HepG2 (cell line): ENCODE data around the gene ZSCAN31. TPM values are rescaled to one million over a fixed set of nuclear protein-coding genes. Genes with fewer than 3 reads are reported as not detected.

ENCODE experiments used
- BRD4 ChIP-seq: sonication (generic); formaldehyde crosslinking; IDR thresholded peaks from 2 replicates; pipeline ENCODE4 v1.4.0; 2020; ENCODE audit warnings: missing genetic modification reagents
- CBFB ChIP-seq: sonication (generic); formaldehyde crosslinking; IDR thresholded peaks from 2 replicates; pipeline ENCODE4 v1.4.0; 2020; ENCODE audit warnings: missing genetic modification reagents
- CBX2 ChIP-seq, 2 experiments: fragments of 200-600 bp in 1 of 2; sonication (generic); formaldehyde crosslinking in 1 of 2; IDR thresholded peaks; 2 replicates each; pipeline versions ENCODE4 v1.7.0 to v1.8.1; 2018 to 2022; ENCODE audit warnings: low read depth in 2 of 2, low read length in 1 of 2, mild to moderate bottlenecking in 1 of 2, missing genetic modification reagents in 1 of 2
- FOSL2 ChIP-seq: sonication (generic); formaldehyde crosslinking; IDR thresholded peaks from 2 replicates; pipeline ENCODE4 v1.4.0; 2020; ENCODE audit warnings: missing genetic modification reagents
- FOXK1 ChIP-seq: sonication (generic); formaldehyde crosslinking; IDR thresholded peaks from 2 replicates; pipeline ENCODE4 v1.4.0; 2020; ENCODE audit warnings: low read depth, missing genetic modification reagents, borderline replicate concordance
- HES4 ChIP-seq: sonication (generic); formaldehyde crosslinking; IDR thresholded peaks from 2 replicates; pipeline ENCODE4 v1.9.0; 2021; ENCODE audit warnings: mild to moderate bottlenecking, missing genetic modification reagents, borderline replicate concordance
- HNRNPL ChIP-seq: fragments of 200-400 bp; formaldehyde crosslinking; IDR thresholded peaks from 2 replicates; pipeline ENCODE4 v1.6.1; 2017; ENCODE audit warnings: mild to moderate bottlenecking, low read depth, low read length
- KMT2A ChIP-seq: sonication (generic); formaldehyde crosslinking; IDR thresholded peaks from 2 replicates; pipeline ENCODE4 v1.4.0; 2020; ENCODE audit warnings: missing genetic modification reagents
- PAX8 ChIP-seq: sonication (generic); formaldehyde crosslinking; IDR thresholded peaks from 2 replicates; pipeline ENCODE4 v1.8.0; 2022; ENCODE audit warnings: mild to moderate bottlenecking, missing genetic modification reagents, borderline replicate concordance
- RELA ChIP-seq: sonication (generic); formaldehyde crosslinking; IDR thresholded peaks from 2 replicates; pipeline ENCODE4 v1.4.0; 2020; ENCODE audit warnings: missing genetic modification reagents
- SIX1 ChIP-seq: sonication (generic); formaldehyde crosslinking; IDR thresholded peaks from 2 replicates; pipeline ENCODE4 v1.4.0; 2020; ENCODE audit warnings: missing genetic modification reagents, borderline replicate concordance
- SP4 ChIP-seq: sonication (generic); formaldehyde crosslinking; IDR thresholded peaks from 2 replicates; pipeline ENCODE4 v1.8.1; 2023; ENCODE audit warnings: mild to moderate bottlenecking, missing genetic modification reagents
- TEAD2 ChIP-seq: sonication (generic); formaldehyde crosslinking; IDR thresholded peaks from 2 replicates; pipeline ENCODE4 v1.9.0; 2021; ENCODE audit warnings: missing genetic modification reagents
- WIZ ChIP-seq: sonication (generic); formaldehyde crosslinking; IDR thresholded peaks from 2 replicates; pipeline ENCODE4 v1.5.1; 2020; ENCODE audit warnings: mild to moderate bottlenecking, missing genetic modification reagents
- ZFP90 ChIP-seq: sonication (generic); formaldehyde crosslinking; IDR thresholded peaks from 2 replicates; pipeline ENCODE4 v1.8.0; 2022; ENCODE audit warnings: missing genetic modification reagents, mild to moderate bottlenecking, inconsistent platforms, borderline replicate concordance
- ZMYM3 ChIP-seq: sonication (generic); formaldehyde crosslinking; IDR thresholded peaks from 2 replicates; pipeline ENCODE4 v1.5.1; 2020; ENCODE audit warnings: mild to moderate bottlenecking, missing genetic modification reagents
- ZNF329 ChIP-seq: sonication (generic); formaldehyde crosslinking; IDR thresholded peaks from 2 replicates; pipeline ENCODE4 v1.9.0; 2021; ENCODE audit warnings: low read depth, mild to moderate bottlenecking, missing genetic modification reagents
- ZNF460 ChIP-seq: sonication (generic); formaldehyde crosslinking; IDR thresholded peaks from 2 replicates; pipeline ENCODE4 v1.5.1; 2020; ENCODE audit warnings: missing genetic modification reagents, mild to moderate bottlenecking, borderline replicate concordance
- ZNF7 ChIP-seq: IDR thresholded peaks from 2 replicates; pipeline ENCODE4 v1.6.1; 2016; ENCODE audit warnings: missing biosample characterization, missing genetic modification reagents
- ZNF749 ChIP-seq: sonication (generic); formaldehyde crosslinking; IDR thresholded peaks from 2 replicates; pipeline ENCODE4 v1.8.0; 2022; ENCODE audit warnings: mild to moderate bottlenecking, missing genetic modification reagents, moderate library complexity, borderline replicate concordance
- ZNF776 ChIP-seq: sonication (generic); formaldehyde crosslinking; IDR thresholded peaks from 2 replicates; pipeline ENCODE4 v1.4.0; 2020; ENCODE audit warnings: mild to moderate bottlenecking, missing genetic modification reagents
- ZSCAN31 ChIP-seq: sonication (generic); formaldehyde crosslinking; IDR thresholded peaks from 2 replicates; pipeline ENCODE4 v1.5.0; 2020; ENCODE audit warnings: low read depth, mild to moderate bottlenecking, missing genetic modification reagents
- polyA plus RNA-seq, 8 experiments: library from polyadenylated mRNA; depleted of rRNA in 3 of 8; stranded (reverse) in 7 of 8; unstranded in 1 of 8; fragments of >200 nt; fragmentation: Illumina TruSeq in 4 of 8; extraction: Trizol in 4 of 8; gene quantifications; 2 replicates each; pipeline versions ENCODE4 v1.2.1 to v1.2.3, GENCODE V29; 2011 to 2016; ENCODE audit warnings: low read depth in 4 of 8, missing spikeins in 1 of 8, mixed read lengths in 1 of 8; ENCODE audit not compliant: insufficient read depth in 1 of 8
- total RNA-seq, 5 experiments: library from RNA; depleted of rRNA; stranded (reverse); fragments of >200 nt; fragmentation: Illumina TruSeq; extraction: Trizol; gene quantifications; 2 replicates each; pipeline ENCODE4 v1.2.3, GENCODE V29; 2016; ENCODE audit warnings: low read depth in 1 of 5
- TF ChIP-seq, protein P1 (sequence below): IDR thresholded peaks from 2 replicates; pipeline ENCODE4 v1.6.1; 2016; ENCODE audit warnings: missing compliant biosample characterization, missing genetic modification reagents, borderline replicate concordance
- TF ChIP-seq, protein P2 (sequence below): sonication (generic); formaldehyde crosslinking; IDR thresholded peaks from 2 replicates; pipeline ENCODE4 v1.4.0; 2020; ENCODE audit warnings: mild to moderate bottlenecking, missing genetic modification reagents, borderline replicate concordance

ZSCAN31 gene
- total and polyA plus RNA-seq, 2 of the 13 experiments (the other 11 are each of a cell fraction or from before 2014, with no cell fraction given), result 5.3 to 6.2 TPM

- TF ChIP-seq CBX2 (IDR thresholded peaks at IDR 0.05; ENCODE audit: low read depth, low read length), result no peak
- no peak for TF ChIP-seq CBX2 (CRISPR knock-in tag; IDR thresholded peaks at IDR 0.05; ENCODE audit: low read depth)
- TF ChIP-seq TEAD2 (CRISPR knock-in tag), result no peak
- TF ChIP-seq RELA, result no peak
- 0 out of 2 replicates have a peak, but pooled peaks have one; percentile 53 for TF ChIP-seq HNRNPL
- no peak; the same call in 1 of the 2 replicates for TF ChIP-seq ZNF749 (CRISPR knock-in tag)
- no peak for TF ChIP-seq ZNF7 (CRISPR knock-in tag)
- no peak for TF ChIP-seq ZNF329 (CRISPR knock-in tag)
- TF ChIP-seq SIX1, result no peak; the same call in 1 of the 2 replicates
- TF ChIP-seq, protein P1, sequence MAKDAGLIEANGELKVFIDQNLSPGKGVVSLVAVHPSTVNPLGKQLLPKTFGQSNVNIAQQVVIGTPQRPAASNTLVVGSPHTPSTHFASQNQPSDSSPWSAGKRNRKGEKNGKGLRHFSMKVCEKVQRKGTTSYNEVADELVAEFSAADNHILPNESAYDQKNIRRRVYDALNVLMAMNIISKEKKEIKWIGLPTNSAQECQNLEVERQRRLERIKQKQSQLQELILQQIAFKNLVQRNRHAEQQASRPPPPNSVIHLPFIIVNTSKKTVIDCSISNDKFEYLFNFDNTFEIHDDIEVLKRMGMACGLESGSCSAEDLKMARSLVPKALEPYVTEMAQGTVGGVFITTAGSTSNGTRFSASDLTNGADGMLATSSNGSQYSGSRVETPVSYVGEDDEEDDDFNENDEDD (CRISPR knock-in tag), result no peak; the same call in 1 of the 2 replicates
- TF ChIP-seq ZNF460, result no peak
- peak; percentile 93 for TF ChIP-seq KMT2A (CRISPR knock-in tag)
- no peak for TF ChIP-seq HES4 (CRISPR knock-in tag)
- TF ChIP-seq CBFB (CRISPR knock-in tag), result peak; percentile 64; the same call in 1 of the 2 replicates
- TF ChIP-seq ZMYM3 (CRISPR knock-in tag), result peak; percentile 79
- TF ChIP-seq ZFP90, result 0 out of 2 replicates have a peak, but pooled peaks have one; percentile 23
- TF ChIP-seq, protein P2, sequence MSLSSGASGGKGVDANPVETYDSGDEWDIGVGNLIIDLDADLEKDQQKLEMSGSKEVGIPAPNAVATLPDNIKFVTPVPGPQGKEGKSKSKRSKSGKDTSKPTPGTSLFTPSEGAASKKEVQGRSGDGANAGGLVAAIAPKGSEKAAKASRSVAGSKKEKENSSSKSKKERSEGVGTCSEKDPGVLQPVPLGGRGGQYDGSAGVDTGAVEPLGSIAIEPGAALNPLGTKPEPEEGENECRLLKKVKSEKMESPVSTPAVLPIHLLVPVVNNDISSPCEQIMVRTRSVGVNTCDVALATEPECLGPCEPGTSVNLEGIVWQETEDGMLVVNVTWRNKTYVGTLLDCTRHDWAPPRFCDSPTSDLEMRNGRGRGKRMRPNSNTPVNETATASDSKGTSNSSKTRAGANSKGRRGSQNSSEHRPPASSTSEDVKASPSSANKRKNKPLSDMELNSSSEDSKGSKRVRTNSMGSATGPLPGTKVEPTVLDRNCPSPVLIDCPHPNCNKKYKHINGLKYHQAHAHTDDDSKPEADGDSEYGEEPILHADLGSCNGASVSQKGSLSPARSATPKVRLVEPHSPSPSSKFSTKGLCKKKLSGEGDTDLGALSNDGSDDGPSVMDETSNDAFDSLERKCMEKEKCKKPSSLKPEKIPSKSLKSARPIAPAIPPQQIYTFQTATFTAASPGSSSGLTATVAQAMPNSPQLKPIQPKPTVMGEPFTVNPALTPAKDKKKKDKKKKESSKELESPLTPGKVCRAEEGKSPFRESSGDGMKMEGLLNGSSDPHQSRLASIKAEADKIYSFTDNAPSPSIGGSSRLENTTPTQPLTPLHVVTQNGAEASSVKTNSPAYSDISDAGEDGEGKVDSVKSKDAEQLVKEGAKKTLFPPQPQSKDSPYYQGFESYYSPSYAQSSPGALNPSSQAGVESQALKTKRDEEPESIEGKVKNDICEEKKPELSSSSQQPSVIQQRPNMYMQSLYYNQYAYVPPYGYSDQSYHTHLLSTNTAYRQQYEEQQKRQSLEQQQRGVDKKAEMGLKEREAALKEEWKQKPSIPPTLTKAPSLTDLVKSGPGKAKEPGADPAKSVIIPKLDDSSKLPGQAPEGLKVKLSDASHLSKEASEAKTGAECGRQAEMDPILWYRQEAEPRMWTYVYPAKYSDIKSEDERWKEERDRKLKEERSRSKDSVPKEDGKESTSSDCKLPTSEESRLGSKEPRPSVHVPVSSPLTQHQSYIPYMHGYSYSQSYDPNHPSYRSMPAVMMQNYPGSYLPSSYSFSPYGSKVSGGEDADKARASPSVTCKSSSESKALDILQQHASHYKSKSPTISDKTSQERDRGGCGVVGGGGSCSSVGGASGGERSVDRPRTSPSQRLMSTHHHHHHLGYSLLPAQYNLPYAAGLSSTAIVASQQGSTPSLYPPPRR (CRISPR knock-in tag), result peak; percentile 70; the same call in 1 of the 2 replicates
- TF ChIP-seq ZSCAN31 (CRISPR knock-in tag), result peak; percentile 66; the same call in 1 of the 2 replicates
- peak; percentile 73; the same call in 1 of the 2 replicates for TF ChIP-seq WIZ (CRISPR knock-in tag)
- peak; percentile 71; the same call in 1 of the 2 replicates for TF ChIP-seq FOXK1 (CRISPR knock-in tag)
- TF ChIP-seq FOSL2, result peak; percentile 51
- no peak for TF ChIP-seq BRD4 (CRISPR knock-in tag)
- TF ChIP-seq PAX8 (CRISPR knock-in tag), result no peak
- peak; percentile 52; the same call in 1 of the 2 replicates for TF ChIP-seq ZNF776
- TF ChIP-seq SP4 (CRISPR knock-in tag), result peak; percentile 68
These were observed 14.2 kb upstream of the ZSCAN31 start, which contains the start of gene ZKSCAN3 (continued) for GRCh38 chr6:28349892-28350737.
